Measurements from ENCODE around the gene FRMPD1.
"Not testable (repeated sequence)": the region's sequence is repeated elsewhere in the genome, so short reads cannot be mapped to it uniquely, and the experiment has no call there.

The FRMPD1 gene

GRCh38 chr9:37745970-37746369 lies 95.2 kb downstream of the FRMPD1 start:
- no peak for DNase-seq

- DNase-seq = no peak
Measured at GRCh38 chr9:37746448-37747270, 95.9 kb downstream of the FRMPD1 start.

- peak; percentile 57 for DNase-seq
Measured at GRCh38 chr9:37747271-37747753, 96.6 kb downstream of the FRMPD1 start.

- DNase-seq = no peak
Measured at GRCh38 chr9:37749129-37749528, 98.4 kb downstream of the FRMPD1 start.

GRCh38 chr9:37751186-37751585 lies 100.4 kb downstream of the FRMPD1 start:
- no peak for DNase-seq

GRCh38 chr9:37751704-37752103 lies 101.0 kb downstream of the FRMPD1 start:
- DNase-seq = not testable (repeated sequence)

- not testable (repeated sequence) for DNase-seq
Measured at GRCh38 chr9:37752112-37752511, 101.4 kb downstream of the FRMPD1 start.

GRCh38 chr9:37752642-37753488 lies 102.1 kb downstream of the FRMPD1 start:
- no peak for DNase-seq

GRCh38 chr9:37753489-37754190 lies 102.9 kb downstream of the FRMPD1 start, which contains the start of gene TRMT10B:
Gene TRMT10B (plus strand): TSS chr9:37753805. CDS start chr9:37761932, 8,127 bp downstream.
- DNase-seq = peak; percentile 70

GRCh38 chr9:37758747-37759146 lies 108.0 kb downstream of the FRMPD1 start:
- no peak for DNase-seq

GRCh38 chr9:37760416-37761161 lies 109.8 kb downstream of the FRMPD1 start:
- DNase-seq = peak; percentile 54

GRCh38 chr9:37761511-37761910 lies 110.8 kb downstream of the FRMPD1 start:
- peak; percentile 45 for DNase-seq

- not testable (repeated sequence) for DNase-seq
Measured at GRCh38 chr9:37765263-37765662, 114.5 kb downstream of the FRMPD1 start.

GRCh38 chr9:37769306-37769705 lies 118.6 kb downstream of the FRMPD1 start:
- DNase-seq = no peak

- no peak for DNase-seq
Measured at GRCh38 chr9:37769995-37770394, 119.2 kb downstream of the FRMPD1 start.

- DNase-seq = no peak
Measured at GRCh38 chr9:37775216-37775919, 124.6 kb downstream of the FRMPD1 start.

- peak; percentile 5 for DNase-seq
Measured at GRCh38 chr9:37776328-37776727, 125.6 kb downstream of the FRMPD1 start.

- DNase-seq = no peak
Measured at GRCh38 chr9:37778534-37778933, 127.8 kb downstream of the FRMPD1 start.

GRCh38 chr9:37784291-37784615 lies 133.5 kb downstream of the FRMPD1 start:
- no peak for DNase-seq

GRCh38 chr9:37784616-37785483 lies 134.1 kb downstream of the FRMPD1 start, which contains the start of gene EXOSC3:
Gene EXOSC3 (minus strand): TSS chr9:37785064. CDS start chr9:37785044, 20 bp downstream.
- peak; percentile 91 for DNase-seq
